Measurements from ENCODE around the gene ZNF532.

GRCh38 chr18:58943896-58944295 lies 79.2 kb downstream of the ZNF532 start:
- no peak for TF ChIP-seq CTCF (IDR thresholded peaks at IDR 0.05)
- no peak for TF ChIP-seq POLR2A (IDR thresholded peaks at IDR 0.05)
